GM23248 (cell line): Measurements from ENCODE around the gene CLEC4F. TPM values are rescaled to one million over a fixed set of nuclear protein-coding genes. Genes with fewer than 3 reads are reported as not detected.

Experiments used
- DNase-seq: peaks from one replicate; pipeline ENCODE4 v3.0.0-alpha.2; 2015
- H2AFZ ChIP-seq: fragments of 200-600 bp; sonication (generic); 2 replicates; pipeline ENCODE4 v1.6.1; 2016; ENCODE audit warnings: antibody characterized with exemption
- H3F3A ChIP-seq: fragments of 200-600 bp; sonication (generic); 2 replicates; pipeline ENCODE4 v1.6.1; 2016; ENCODE audit warnings: mild to moderate bottlenecking, antibody characterized with exemption, mixed run types; ENCODE audit not compliant: insufficient read depth
- H3K27ac ChIP-seq: fragments of 200-600 bp; sonication (generic); 2 replicates; pipeline ENCODE4 v1.5.1; 2016; ENCODE audit warnings: mild to moderate bottlenecking
- H3K27me3 ChIP-seq: fragments of 200-600 bp; sonication (generic); replicated peaks from 2 replicates; pipeline ENCODE4 v1.6.1; 2016; ENCODE audit warnings: mild to moderate bottlenecking; ENCODE audit not compliant: insufficient read depth
- H3K36me3 ChIP-seq: fragments of 200-600 bp; sonication (generic); 2 replicates; pipeline ENCODE4 v1.6.1; 2016; ENCODE audit warnings: low read depth, mild to moderate bottlenecking
- H3K4me1 ChIP-seq: fragments of 200-600 bp; sonication (generic); 2 replicates; pipeline ENCODE4 v1.6.1; 2016; ENCODE audit warnings: mild to moderate bottlenecking; ENCODE audit not compliant: insufficient read depth
- H3K4me2 ChIP-seq: fragments of 200-600 bp; sonication (generic); one replicate; pipeline ENCODE4 v1.6.1; 2016; ENCODE audit warnings: mild to moderate bottlenecking; ENCODE audit not compliant: unreplicated experiment
- H3K4me3 ChIP-seq: fragments of 200-600 bp; sonication (generic); 2 replicates; pipeline ENCODE4 v1.5.1; 2016; ENCODE audit warnings: mild to moderate bottlenecking
- H3K79me2 ChIP-seq: fragments of 200-600 bp; sonication (generic); 2 replicates; pipeline ENCODE4 v1.6.1; 2016; ENCODE audit warnings: mild to moderate bottlenecking; ENCODE audit not compliant: insufficient read depth
- H3K9ac ChIP-seq: fragments of 200-600 bp; sonication (generic); 2 replicates; pipeline ENCODE4 v1.6.1; 2016; ENCODE audit warnings: mild to moderate bottlenecking
- H3K9me2 ChIP-seq: fragments of 200-600 bp; sonication (generic); 2 replicates; pipeline ENCODE4 v1.6.1; 2016; ENCODE audit warnings: mixed run types, mild to moderate bottlenecking, moderate library complexity; ENCODE audit not compliant: insufficient read depth
- H3K9me3 ChIP-seq: fragments of 200-600 bp; sonication (generic); one replicate; pipeline ENCODE4 v1.6.1; 2017; ENCODE audit warnings: low read depth
- H4K20me1 ChIP-seq: fragments of 200-600 bp; sonication (generic); 2 replicates; pipeline ENCODE4 v1.6.0; 2016; ENCODE audit not compliant: insufficient read depth
- EZH2 ChIP-seq: fragments of 200-600 bp; sonication (generic); IDR thresholded peaks from 2 replicates; pipeline ENCODE4 v1.6.1; 2018; ENCODE audit warnings: antibody characterized with exemption, mild to moderate bottlenecking; ENCODE audit not compliant: insufficient read depth, poor library complexity, severe bottlenecking
- EZH2phosphoT487 ChIP-seq: fragments of 200-600 bp; sonication (generic); IDR thresholded peaks from 2 replicates; pipeline ENCODE4 v1.6.1; 2018; ENCODE audit warnings: antibody characterized with exemption, moderate library complexity, mild to moderate bottlenecking, low read depth; ENCODE audit not compliant: insufficient read depth
- WGBS, 2 experiments: methylation state at CpG; one replicate each; pipeline ENCODE4 v1.1.6; 2015 to 2017; ENCODE audit warnings: low lambda C conversion rate in 2 of 2, low coverage in 1 of 2; ENCODE audit errors: missing lambda C conversion rate in 2 of 2; 5-methylcytosine and 5-hydroxymethylcytosine counted together
- in situ Hi-C: fragments of 300-500 bp; cut with MboI; formaldehyde crosslinking; loops from 2 replicates; pipeline ENCODE4 v1.15.0; 2020
- polyA plus RNA-seq: library from polyadenylated mRNA; unstranded; fragments of >200 nt; fragmentation: Nextera tagmentation; extraction: Ambion mirVana; gene quantifications from 2 replicates; pipeline ENCODE4 v1.2.1, GENCODE V29; 2016
- total RNA-seq: library from RNA; depleted of rRNA; stranded (reverse); fragments of >200 nt; shearing (Covaris generic); gene quantifications from 2 replicates; pipeline ENCODE4 v1.2.3, GENCODE V29; 2014

CLEC4F gene
- total and polyA plus RNA-seq, 2 experiments from 2014 or later, result not detected

GRCh38 chr2:70784320-70784719 lies 36.1 kb downstream of the CLEC4F start:
- H3K9me2 ChIP-seq, result no peaks in the 10 kb centered on the region
- DNase-seq, result no peak
- no peak overlapping the region for H3K4me3 ChIP-seq
- no peak overlapping the region for H3K4me2 ChIP-seq
- no peak overlapping the region for H3K9ac ChIP-seq
- in situ Hi-C loops, result loop anchor here (10.0 to 25.0 kb wide), 2 partner anchors 130 to 472 kb away; partner anchors contain the start of gene FAM136A
- H3K27me3 ChIP-seq, result peaks cover 28% of the 10 kb centered on the region
- H3K79me2 ChIP-seq, result no peaks in the 10 kb centered on the region
- no peak for TF ChIP-seq EZH2phosphoT487
- no peak for TF ChIP-seq EZH2
- peaks cover 16% of the 10 kb centered on the region for H3F3A ChIP-seq
- peaks cover 15% of the 10 kb centered on the region for H3K4me1 ChIP-seq
- H3K27ac ChIP-seq, result no peak overlapping the region
- H3K36me3 ChIP-seq, result no peaks in the 10 kb centered on the region
- no peak overlapping the region for H2AFZ ChIP-seq
- no peaks in the 10 kb centered on the region for H4K20me1 ChIP-seq
- 81 to 83% methylated on average over 2 of the region's 2 CpGs for WGBS, 2 experiments
- H3K9me3 ChIP-seq, result no peaks in the 10 kb centered on the region

- peak overlapping the region; percentile 36 for H3K4me2 ChIP-seq
- peak; percentile 86 for DNase-seq
- H3K4me3 ChIP-seq, result no peak overlapping the region
- no peaks in the 10 kb centered on the region for H3K9me3 ChIP-seq
- H4K20me1 ChIP-seq, result no peaks in the 10 kb centered on the region
- H3K9ac ChIP-seq, result no peak overlapping the region
- H2AFZ ChIP-seq, result no peak overlapping the region
- no peaks in the 10 kb centered on the region; the same call in 1 of the 2 replicates for H3K27me3 ChIP-seq
- peaks cover 21% of the 10 kb centered on the region for H3F3A ChIP-seq
- H3K36me3 ChIP-seq, result no peaks in the 10 kb centered on the region
- 2 to 8% methylated on average over 8 of the region's 8 CpGs for whole genome bisulfite sequencing, 2 experiments
- H3K79me2 ChIP-seq, result no peaks in the 10 kb centered on the region
- peaks cover 30% of the 10 kb centered on the region for H3K4me1 ChIP-seq
- in situ Hi-C loops, result loop anchor here (10.0 to 25.0 kb wide), 2 partner anchors 125 to 468 kb away; partner anchors contain the start of gene FAM136A
- peak overlapping the region; percentile 60 for H3K27ac ChIP-seq
- no peaks in the 10 kb centered on the region for H3K9me2 ChIP-seq
- TF ChIP-seq EZH2 (no peak), EZH2phosphoT487 (no peak)
Measured at GRCh38 chr2:70779911-70780545, 40.4 kb downstream of the CLEC4F start.

- no peak for DNase-seq
- Histone ChIP-seq H3K9me3 (no peaks in the 10 kb centered on the region), H3K9me2 (no peaks in the 10 kb centered on the region), H3K4me1 (peaks cover 30% of the 10 kb centered on the region), H3K4me2 (peak overlapping the region; percentile 36), H3F3A (peaks cover 21% of the 10 kb centered on the region), H3K27ac (peak overlapping the region; percentile 60), H3K36me3 (no peaks in the 10 kb centered on the region), H2AFZ (no peak overlapping the region), H3K4me3 (no peak overlapping the region), H3K27me3 (no peaks in the 10 kb centered on the region; the same call in 1 of the 2 replicates), H3K79me2 (no peaks in the 10 kb centered on the region), H4K20me1 (no peaks in the 10 kb centered on the region), H3K9ac (no peak overlapping the region)
- in situ Hi-C loops, result loop anchor here (25.0 kb wide), 1 partner anchor 467 kb away; the partner anchor contains the start of gene FAM136A
- no peak for TF ChIP-seq EZH2
- WGBS, 2 experiments, result 54 to 56% methylated on average over 3 of the region's 3 CpGs
Measured at GRCh38 chr2:70779491-70779890, 40.9 kb downstream of the CLEC4F start.

GRCh38 chr2:70778676-70779075 lies 41.7 kb downstream of the CLEC4F start:
- Histone ChIP-seq H3K9me2 (no peaks in the 10 kb centered on the region), H3K4me2 (no peak overlapping the region), H3K4me3 (no peak overlapping the region), H4K20me1 (no peaks in the 10 kb centered on the region), H3K27me3 (peaks cover 4% of the 10 kb centered on the region; the same call in 1 of the 2 replicates), H3F3A (peaks cover 21% of the 10 kb centered on the region), H3K36me3 (no peaks in the 10 kb centered on the region), H3K9ac (no peak overlapping the region), H3K79me2 (no peaks in the 10 kb centered on the region), H2AFZ (no peak overlapping the region), H3K4me1 (peaks cover 30% of the 10 kb centered on the region), H3K9me3 (no peaks in the 10 kb centered on the region), H3K27ac (no peak overlapping the region)
- 57 to 65% methylated on average over 1 of the region's 1 CpG for WGBS, 2 experiments
- in situ Hi-C loops, result loop anchor here (25.0 kb wide), 1 partner anchor 466 kb away; the partner anchor contains the start of gene FAM136A
- no peak for DNase-seq
- TF ChIP-seq EZH2phosphoT487 (no peak), EZH2 (no peak)
